ENCODE measurements around the gene ORMDL2.

DNA sequence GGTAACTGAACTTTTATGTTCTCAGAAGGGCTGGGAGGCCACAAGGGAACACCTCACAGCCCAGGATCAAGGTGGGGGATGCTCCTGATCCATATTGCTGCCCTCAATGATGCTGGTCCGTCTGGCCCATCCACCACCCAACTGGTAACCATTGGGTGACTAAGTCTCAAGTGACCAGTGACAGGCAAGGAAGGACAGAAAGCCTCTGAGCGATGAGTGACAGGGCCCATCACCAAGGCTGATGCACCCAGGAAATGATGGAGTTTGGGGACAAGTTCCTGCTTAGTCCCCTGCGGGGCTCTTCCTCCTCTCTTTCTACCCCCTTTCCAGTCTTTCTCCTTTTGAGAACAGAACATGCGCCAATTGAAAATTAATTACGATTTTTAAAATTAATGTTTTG lies 27.5 kb downstream of the ORMDL2 start:
- TF ChIP-seq, protein P1, sequence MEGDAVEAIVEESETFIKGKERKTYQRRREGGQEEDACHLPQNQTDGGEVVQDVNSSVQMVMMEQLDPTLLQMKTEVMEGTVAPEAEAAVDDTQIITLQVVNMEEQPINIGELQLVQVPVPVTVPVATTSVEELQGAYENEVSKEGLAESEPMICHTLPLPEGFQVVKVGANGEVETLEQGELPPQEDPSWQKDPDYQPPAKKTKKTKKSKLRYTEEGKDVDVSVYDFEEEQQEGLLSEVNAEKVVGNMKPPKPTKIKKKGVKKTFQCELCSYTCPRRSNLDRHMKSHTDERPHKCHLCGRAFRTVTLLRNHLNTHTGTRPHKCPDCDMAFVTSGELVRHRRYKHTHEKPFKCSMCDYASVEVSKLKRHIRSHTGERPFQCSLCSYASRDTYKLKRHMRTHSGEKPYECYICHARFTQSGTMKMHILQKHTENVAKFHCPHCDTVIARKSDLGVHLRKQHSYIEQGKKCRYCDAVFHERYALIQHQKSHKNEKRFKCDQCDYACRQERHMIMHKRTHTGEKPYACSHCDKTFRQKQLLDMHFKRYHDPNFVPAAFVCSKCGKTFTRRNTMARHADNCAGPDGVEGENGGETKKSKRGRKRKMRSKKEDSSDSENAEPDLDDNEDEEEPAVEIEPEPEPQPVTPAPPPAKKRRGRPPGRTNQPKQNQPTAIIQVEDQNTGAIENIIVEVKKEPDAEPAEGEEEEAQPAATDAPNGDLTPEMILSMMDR (conservative IDR thresholded peaks at IDR 0.05; ENCODE audit: low read depth in 2 of 2): no peak
- no peak for TF ChIP-seq POLR2AphosphoS5 (IDR thresholded peaks at IDR 0.05; ENCODE audit: low read depth)
- TF ChIP-seq EZH2 (IDR thresholded peaks at IDR 0.05; ENCODE audit: low read depth, unreplicated experiment): no peak
- no peak for TF ChIP-seq ZNF114 (CRISPR knock-in tag; IDR thresholded peaks at IDR 0.05)
- TF ChIP-seq, protein P2, sequence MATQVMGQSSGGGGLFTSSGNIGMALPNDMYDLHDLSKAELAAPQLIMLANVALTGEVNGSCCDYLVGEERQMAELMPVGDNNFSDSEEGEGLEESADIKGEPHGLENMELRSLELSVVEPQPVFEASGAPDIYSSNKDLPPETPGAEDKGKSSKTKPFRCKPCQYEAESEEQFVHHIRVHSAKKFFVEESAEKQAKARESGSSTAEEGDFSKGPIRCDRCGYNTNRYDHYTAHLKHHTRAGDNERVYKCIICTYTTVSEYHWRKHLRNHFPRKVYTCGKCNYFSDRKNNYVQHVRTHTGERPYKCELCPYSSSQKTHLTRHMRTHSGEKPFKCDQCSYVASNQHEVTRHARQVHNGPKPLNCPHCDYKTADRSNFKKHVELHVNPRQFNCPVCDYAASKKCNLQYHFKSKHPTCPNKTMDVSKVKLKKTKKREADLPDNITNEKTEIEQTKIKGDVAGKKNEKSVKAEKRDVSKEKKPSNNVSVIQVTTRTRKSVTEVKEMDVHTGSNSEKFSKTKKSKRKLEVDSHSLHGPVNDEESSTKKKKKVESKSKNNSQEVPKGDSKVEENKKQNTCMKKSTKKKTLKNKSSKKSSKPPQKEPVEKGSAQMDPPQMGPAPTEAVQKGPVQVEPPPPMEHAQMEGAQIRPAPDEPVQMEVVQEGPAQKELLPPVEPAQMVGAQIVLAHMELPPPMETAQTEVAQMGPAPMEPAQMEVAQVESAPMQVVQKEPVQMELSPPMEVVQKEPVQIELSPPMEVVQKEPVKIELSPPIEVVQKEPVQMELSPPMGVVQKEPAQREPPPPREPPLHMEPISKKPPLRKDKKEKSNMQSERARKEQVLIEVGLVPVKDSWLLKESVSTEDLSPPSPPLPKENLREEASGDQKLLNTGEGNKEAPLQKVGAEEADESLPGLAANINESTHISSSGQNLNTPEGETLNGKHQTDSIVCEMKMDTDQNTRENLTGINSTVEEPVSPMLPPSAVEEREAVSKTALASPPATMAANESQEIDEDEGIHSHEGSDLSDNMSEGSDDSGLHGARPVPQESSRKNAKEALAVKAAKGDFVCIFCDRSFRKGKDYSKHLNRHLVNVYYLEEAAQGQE (IDR thresholded peaks at IDR 0.05; ENCODE audit: unreplicated experiment): no peak
- no peak for TF ChIP-seq JUNB (IDR thresholded peaks at IDR 0.05; ENCODE audit: unreplicated experiment)
- TF ChIP-seq, protein P3, sequence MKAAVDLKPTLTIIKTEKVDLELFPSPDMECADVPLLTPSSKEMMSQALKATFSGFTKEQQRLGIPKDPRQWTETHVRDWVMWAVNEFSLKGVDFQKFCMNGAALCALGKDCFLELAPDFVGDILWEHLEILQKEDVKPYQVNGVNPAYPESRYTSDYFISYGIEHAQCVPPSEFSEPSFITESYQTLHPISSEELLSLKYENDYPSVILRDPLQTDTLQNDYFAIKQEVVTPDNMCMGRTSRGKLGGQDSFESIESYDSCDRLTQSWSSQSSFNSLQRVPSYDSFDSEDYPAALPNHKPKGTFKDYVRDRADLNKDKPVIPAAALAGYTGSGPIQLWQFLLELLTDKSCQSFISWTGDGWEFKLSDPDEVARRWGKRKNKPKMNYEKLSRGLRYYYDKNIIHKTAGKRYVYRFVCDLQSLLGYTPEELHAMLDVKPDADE (IDR thresholded peaks at IDR 0.05): no peak
- TF ChIP-seq EZH2phosphoT487 (IDR thresholded peaks at IDR 0.05; ENCODE audit: unreplicated experiment): no peak
- no peak for TF ChIP-seq CREB1 (CRISPR knock-in tag; IDR thresholded peaks at IDR 0.05; ENCODE audit: low read depth)
